SK-N-SH (cell line): ENCODE measurements around the gene LIN7C. TPM values are rescaled to one million over a fixed set of nuclear protein-coding genes. Genes with fewer than 3 reads are reported as not detected.

Experiments used
- CTCF ChIA-PET: fragments of 300-600, 350-600 bp; formaldehyde crosslinking; extraction: SDS; loops from one replicate; lab custom pipeline; 2021; lab: Yijun Ruan, JAX
- POLR2A ChIA-PET: fragments of 350-600 bp; sonication (Branson Sonifier 250); formaldehyde crosslinking; extraction: SDS; loops from one replicate; lab custom pipeline; 2020; ENCODE audit warnings: antibody characterized with exemption, inconsistent platforms; lab: Yijun Ruan, JAX
- DNase-seq: peaks from one replicate; pipeline ENCODE4 v3.0.0; 2012
- H2AFZ ChIP-seq: fragments of 200-600 bp; sonication (generic); 2 replicates; pipeline ENCODE4 v1.8.1; 2016; ENCODE audit warnings: antibody characterized with exemption, mild to moderate bottlenecking, low read depth
- H3F3A ChIP-seq: fragments of 200-600 bp; sonication (generic); replicated peaks from 2 replicates; pipeline ENCODE3; 2016; ENCODE audit warnings: antibody characterized with exemption, mild to moderate bottlenecking; ENCODE audit not compliant: insufficient read depth
- H3K27ac ChIP-seq, 2 experiments: fragments of 200-500 bp in 1 of 2; fragments of 200-600 bp in 1 of 2; sonication (Bioruptor generic) in 1 of 2; sonication (generic), shearing (Covaris generic) in 1 of 2; 2 replicates each; pipeline versions ENCODE4 v1.5.1 to v1.6.1; 2014 to 2016; ENCODE audit warnings: low read depth in 2 of 2, inconsistent platforms in 1 of 2, low read length in 1 of 2, mild to moderate bottlenecking in 1 of 2, mixed read lengths in 1 of 2
- H3K27me3 ChIP-seq: fragments of 200-600 bp; sonication (generic), shearing (Covaris generic); 2 replicates; pipeline ENCODE4 v1.6.1; 2016; ENCODE audit warnings: mixed run types; ENCODE audit not compliant: insufficient read depth
- H3K36me3 ChIP-seq, 2 experiments: fragments of 200-500 bp in 1 of 2; fragments of 200-600 bp in 1 of 2; sonication (Bioruptor generic) in 1 of 2; sonication (generic) in 1 of 2; replicated peaks in 1 of 2; 2 replicates each; pipeline versions ENCODE3 to v1.5.1; 2014 to 2016; ENCODE audit warnings: low read length in 1 of 2, mild to moderate bottlenecking in 1 of 2; ENCODE audit not compliant: insufficient read depth in 2 of 2, control insufficient read depth in 1 of 2
- H3K4me1 ChIP-seq, 2 experiments: fragments of 200-500 bp in 1 of 2; fragments of 200-600 bp in 1 of 2; sonication (Bioruptor generic) in 1 of 2; sonication (generic), shearing (Covaris generic) in 1 of 2; 2 replicates each; pipeline versions ENCODE4 v1.5.1 to v1.6.1; 2014 to 2016; ENCODE audit warnings: low read depth in 1 of 2, low read length in 1 of 2, mixed run types in 1 of 2; ENCODE audit not compliant: insufficient read depth in 2 of 2, control insufficient read depth in 1 of 2
- H3K4me2 ChIP-seq: fragments of 200-600 bp; sonication (generic), shearing (Covaris generic); 2 replicates; pipeline ENCODE4 v1.6.1; 2017; ENCODE audit warnings: mixed run types
- H3K4me3 ChIP-seq, 2 experiments: fragments of 200-500 bp in 1 of 2; fragments of 200-600 bp in 1 of 2; sonication (Bioruptor generic) in 1 of 2; sonication (generic), shearing (Covaris generic) in 1 of 2; 2 replicates each; pipeline versions ENCODE4 v1.5.1 to v1.8.1; 2014 to 2016; ENCODE audit warnings: low read depth in 2 of 2, inconsistent platforms in 1 of 2, low read length in 1 of 2, mild to moderate bottlenecking in 1 of 2, mixed read lengths in 1 of 2, moderate library complexity in 1 of 2
- H3K79me2 ChIP-seq: fragments of 200-600 bp; sonication (generic); 2 replicates; pipeline ENCODE4 v1.8.1; 2017; ENCODE audit warnings: mild to moderate bottlenecking; ENCODE audit not compliant: insufficient read depth
- H3K9ac ChIP-seq: fragments of 200-600 bp; sonication (generic); 2 replicates; pipeline ENCODE4 v1.6.1; 2017; ENCODE audit warnings: mixed run types
- H3K9me2 ChIP-seq: fragments of 200-600 bp; sonication (generic); 2 replicates; pipeline ENCODE4 v1.6.1; 2017; ENCODE audit warnings: mixed run types
- H3K9me3 ChIP-seq: fragments of 200-600 bp; sonication (generic); 2 replicates; pipeline ENCODE4 v1.6.1; 2017; ENCODE audit warnings: mixed run types, mild to moderate bottlenecking, moderate library complexity
- H4K20me1 ChIP-seq: fragments of 200-600 bp; sonication (generic); 2 replicates; pipeline ENCODE4 v1.6.1; 2017; ENCODE audit warnings: mild to moderate bottlenecking, mixed run types; ENCODE audit not compliant: insufficient read depth
- EZH2phosphoT487 ChIP-seq: fragments of 200-600 bp; sonication (generic); IDR thresholded peaks from 2 replicates; pipeline ENCODE4 v1.6.1; 2017; ENCODE audit warnings: low read depth, mixed run types, mild to moderate bottlenecking, antibody characterized with exemption, moderate library complexity, borderline replicate concordance
- FOSL2 ChIP-seq: IDR thresholded peaks from 2 replicates; pipeline ENCODE4 v1.4.0; 2012; ENCODE audit warnings: low read depth, mild to moderate bottlenecking, moderate library complexity, borderline replicate concordance
- FOXM1 ChIP-seq: IDR thresholded peaks from 2 replicates; pipeline ENCODE4 v1.4.0; 2012; ENCODE audit warnings: low read depth, mild to moderate bottlenecking
- IRF3 ChIP-seq: fragments of 150-350 bp; IDR thresholded peaks from 2 replicates; pipeline ENCODE4 v1.6.1; 2016; ENCODE audit warnings: mild to moderate bottlenecking, low read depth, low read length
- JUND ChIP-seq: IDR thresholded peaks from 2 replicates; pipeline ENCODE4 v1.4.0; 2012
- MEF2A ChIP-seq: IDR thresholded peaks from 2 replicates; pipeline ENCODE4 v1.4.0; 2012; ENCODE audit warnings: low read depth, borderline replicate concordance
- NRF1 ChIP-seq: IDR thresholded peaks from 2 replicates; pipeline ENCODE4 v1.6.1; 2012; ENCODE audit warnings: low read depth, mild to moderate bottlenecking, low read length
- POLR2AphosphoS5 ChIP-seq: IDR thresholded peaks from 2 replicates; pipeline ENCODE4 v1.6.1; 2012; ENCODE audit warnings: low read depth, low read length
- RCOR1 ChIP-seq: fragments of 150-350 bp; IDR thresholded peaks from 2 replicates; pipeline ENCODE4 v1.6.1; 2017; ENCODE audit warnings: antibody characterized with exemption, low read length
- RFX5 ChIP-seq: IDR thresholded peaks from 2 replicates; pipeline ENCODE4 v1.6.1; 2012; ENCODE audit warnings: mild to moderate bottlenecking, improper control_type of control experiment, low read length
- RXRA ChIP-seq: IDR thresholded peaks from 2 replicates; pipeline ENCODE4 v1.4.0; 2012; ENCODE audit warnings: low read depth, mild to moderate bottlenecking, borderline replicate concordance
- TAF1 ChIP-seq: IDR thresholded peaks from 2 replicates; pipeline ENCODE4 v1.6.1; 2012; ENCODE audit warnings: low read depth, mild to moderate bottlenecking, low read length, moderate library complexity, borderline replicate concordance
- TEAD4 ChIP-seq: IDR thresholded peaks from 2 replicates; pipeline ENCODE4 v1.4.0; 2012; ENCODE audit warnings: mild to moderate bottlenecking, borderline replicate concordance; ENCODE audit not compliant: insufficient read depth
- USF1 ChIP-seq: IDR thresholded peaks from 2 replicates; pipeline ENCODE4 v1.4.0; 2012; ENCODE audit warnings: low read depth, borderline replicate concordance
- USF2 ChIP-seq: fragments of 150-350 bp; IDR thresholded peaks from 2 replicates; pipeline ENCODE4 v1.6.1; 2017; ENCODE audit warnings: antibody characterized with exemption, low read length, low read depth, borderline replicate concordance
- ZBTB33 ChIP-seq: IDR thresholded peaks from 2 replicates; pipeline ENCODE4 v1.4.0; 2012; ENCODE audit warnings: low read depth, borderline replicate concordance
- WGBS: methylation state at CpG from one replicate; pipeline ENCODE4 v1.1.6; 2017; ENCODE audit warnings: low lambda C conversion rate; 5-methylcytosine and 5-hydroxymethylcytosine counted together
- polyA plus RNA-seq, 3 experiments: library from polyadenylated mRNA; depleted of rRNA; stranded (reverse); fragments of >200 nt; gene quantifications; 2 replicates each; pipeline ENCODE4 v1.2.3, GENCODE V29; 2012

LIN7C gene
- polyA plus RNA-seq, 1 of the 3 experiments (the other 2 are of a cell fraction), result 7.3 TPM

GRCh38 chr11:27489092-27489491 is 17.5 kb downstream of the LIN7C start:
- Histone ChIP-seq H3K27me3 (no peaks in the 10 kb centered on the region), H3K9me3 (no peaks in the 10 kb centered on the region), H3K9me2 (no peaks in the 10 kb centered on the region), H3K4me1 (no peaks in the 10 kb centered on the region), H2AFZ (no peak overlapping the region), H3K27ac (no peak overlapping the region), H3K79me2 (no peaks in the 10 kb centered on the region), H4K20me1 (no peaks in the 10 kb centered on the region), H3F3A (peaks cover 8% of the 10 kb centered on the region), H3K36me3 (peaks cover 21 to 36% of the 10 kb centered on the region in 2 experiments), H3K4me3 (no peak overlapping the region), H3K9ac (no peak overlapping the region), H3K4me2 (no peak overlapping the region)
- POLR2A ChIA-PET, result no interaction called here
- CTCF ChIA-PET, result interaction anchor here (0.6 to 4.8 kb wide), 4 partner anchors 8 to 330 kb away, joined by 3 to 30 read pairs (median 6); no protein-coding TSS in a partner anchor
- no peak for TF ChIP-seq ZBTB33
- TF ChIP-seq RCOR1, result no peak
- TF ChIP-seq POLR2AphosphoS5, result no peak
- TF ChIP-seq FOXM1, result no peak
- TF ChIP-seq USF2, result no peak
- no peak for DNase-seq
- 97% methylated on average over 4 of the region's 5 CpGs for WGBS

- Histone ChIP-seq H3F3A (peaks cover 8% of the 10 kb centered on the region), H2AFZ (no peak overlapping the region), H4K20me1 (no peaks in the 10 kb centered on the region), H3K4me2 (no peak overlapping the region), H3K36me3 (peaks cover 12 to 22% of the 10 kb centered on the region in 2 experiments), H3K79me2 (no peaks in the 10 kb centered on the region), H3K9ac (no peak overlapping the region), H3K27me3 (no peaks in the 10 kb centered on the region), H3K9me2 (no peaks in the 10 kb centered on the region), H3K4me3 (no peak overlapping the region), H3K27ac (no peak overlapping the region), H3K9me3 (no peaks in the 10 kb centered on the region), H3K4me1 (no peaks in the 10 kb centered on the region)
- no peak for DNase-seq
- ChIA-PET POLR2A (no interaction called here), CTCF (interaction anchor here (1.0 to 11.7 kb wide), 4 partner anchors 10 to 329 kb away, joined by 3 to 223 read pairs (median 65); no protein-coding TSS in a partner anchor)
- 93% methylated on average over 6 of the region's 6 CpGs for WGBS
- TF ChIP-seq ZBTB33, result no peak
- no peak for TF ChIP-seq TAF1
- no peak for TF ChIP-seq POLR2AphosphoS5
- no peak for TF ChIP-seq JUND
- TF ChIP-seq NRF1, result no peak
- TF ChIP-seq TEAD4, result no peak
- no peak for TF ChIP-seq IRF3
- TF ChIP-seq EZH2phosphoT487, result no peak
- TF ChIP-seq RFX5, result no peak
- no peak for TF ChIP-seq USF1
- TF ChIP-seq USF2, result no peak
- TF ChIP-seq MEF2A, result no peak
- no peak for TF ChIP-seq RXRA
- TF ChIP-seq FOSL2, result no peak
Observed at GRCh38 chr11:27487706-27488105, 18.9 kb downstream of the LIN7C start.
